ENCODE measurements around the gene RPS27.
"Not testable (repeated sequence)": the region's sequence is repeated elsewhere in the genome, so short reads cannot be mapped to it uniquely, and the experiment has no call there.

The RPS27 gene

DNA sequence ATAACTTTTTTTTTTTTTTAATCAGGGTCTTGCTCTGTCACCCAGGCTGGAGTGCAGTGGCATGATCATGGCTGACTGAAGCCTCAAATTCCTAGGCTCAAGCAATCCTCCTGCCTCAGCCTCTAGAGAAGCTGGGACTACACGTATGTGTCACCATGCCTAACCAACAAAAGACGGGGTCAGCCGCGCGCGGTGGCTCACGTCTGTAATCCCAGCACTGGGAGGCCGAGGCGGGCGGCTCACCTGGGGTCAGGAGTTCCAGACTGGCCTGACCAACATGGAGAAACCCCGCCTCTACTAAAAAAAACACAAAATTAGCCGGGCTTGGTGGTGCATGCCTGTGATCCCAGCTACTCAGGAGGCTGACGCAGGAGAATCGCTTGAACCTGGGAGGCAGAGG lies 22.0 kb downstream of the RPS27 start:
- not testable (repeated sequence) for H3K9ac ChIP-seq (ENCODE audit: low read depth in 1 of 2, low read length in 2 of 2); H3K27me3 ChIP-seq (ENCODE audit: control insufficient read depth in 2 of 2, insufficient read depth in 2 of 2, low read length in 2 of 2); H3K36me3 ChIP-seq (ENCODE audit: control insufficient read depth in 2 of 2, insufficient read depth in 2 of 2, low read length in 2 of 2); H3K4me3 ChIP-seq (ENCODE audit: low read length in 2 of 2); H3K4me1 ChIP-seq (ENCODE audit: control insufficient read depth in 2 of 2, insufficient read depth in 2 of 2, low read length in 2 of 2); H3K27ac ChIP-seq (ENCODE audit: low read depth in 2 of 2, low read length in 2 of 2); H3K9me3 ChIP-seq (ENCODE audit: control insufficient read depth in 2 of 2, low read length in 2 of 2)

DNA sequence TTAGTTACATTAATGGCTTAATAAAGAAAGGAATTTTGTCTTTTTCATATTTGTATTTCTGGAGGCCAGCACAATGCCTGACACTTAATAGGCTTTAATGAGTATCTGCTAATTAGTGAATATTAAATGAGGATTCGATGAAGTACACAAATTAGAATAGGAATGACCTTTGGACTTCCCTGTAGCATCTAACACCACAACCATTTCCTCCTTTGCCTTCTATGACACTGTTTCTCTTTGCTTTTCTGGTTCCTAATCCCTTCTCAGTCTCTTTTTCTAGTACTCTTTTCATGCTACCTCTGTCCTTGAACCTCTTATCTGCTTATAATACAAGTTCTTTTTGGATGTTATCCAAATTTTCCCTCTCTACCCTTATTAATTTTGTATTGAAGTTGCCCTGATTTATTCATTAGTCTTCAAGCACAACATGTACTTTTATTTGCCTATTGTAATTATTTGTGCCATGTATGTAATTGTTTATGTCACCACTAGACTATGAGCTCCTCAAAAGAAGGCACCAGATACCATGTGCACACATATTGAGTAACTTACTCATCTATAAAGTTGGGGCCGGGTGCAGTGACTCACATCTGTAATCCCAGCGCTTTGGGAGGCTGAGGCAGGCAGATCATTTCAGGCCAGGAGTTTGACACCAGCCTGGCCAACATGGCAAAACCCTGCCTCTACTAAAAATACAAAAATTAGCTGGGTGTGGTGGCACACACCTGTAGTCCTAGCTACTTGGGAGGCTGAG lies 23.8 kb downstream of the RPS27 start:
- Histone ChIP-seq H3K27me3 (ENCODE audit: control insufficient read depth in 2 of 2, insufficient read depth in 2 of 2, low read length in 2 of 2) (no peaks in the 10 kb centered on the region), H3K27ac (ENCODE audit: low read depth in 2 of 2, low read length in 2 of 2) (no peak overlapping the region), H3K9me3 (ENCODE audit: control insufficient read depth in 2 of 2, low read length in 2 of 2) (no peaks in the 10 kb centered on the region), H3K4me3 (ENCODE audit: low read length in 2 of 2) (no peak overlapping the region), H3K36me3 (ENCODE audit: control insufficient read depth in 2 of 2, insufficient read depth in 2 of 2, low read length in 2 of 2) (no peaks in the 10 kb centered on the region), H3K4me1 (ENCODE audit: control insufficient read depth in 2 of 2, insufficient read depth in 2 of 2, low read length in 2 of 2) (no peaks in the 10 kb centered on the region), H3K9ac (ENCODE audit: low read depth in 1 of 2, low read length in 2 of 2) (no peak overlapping the region)

DNA sequence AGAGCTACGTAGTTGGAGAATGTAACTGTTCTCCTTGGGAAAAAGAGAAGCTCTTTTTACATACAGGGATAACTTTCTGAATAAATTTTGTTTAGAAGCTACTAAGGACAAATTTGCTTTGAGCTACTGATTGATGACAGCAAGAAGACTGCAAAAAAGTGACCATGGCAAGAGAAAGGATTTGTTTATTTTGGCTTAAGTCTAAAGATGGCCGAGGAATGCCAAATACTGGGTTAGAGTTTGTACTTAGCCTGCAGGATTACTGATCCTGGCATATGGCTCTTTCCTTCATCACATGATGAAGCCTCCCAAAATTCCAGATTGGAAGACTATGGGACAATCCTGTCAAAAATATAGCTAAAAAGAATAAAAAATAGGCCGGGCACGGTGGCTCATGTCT lies 28.7 kb downstream of the RPS27 start:
- Histone ChIP-seq H3K9me3 (ENCODE audit: control insufficient read depth in 2 of 2, low read length in 2 of 2) (no peaks in the 10 kb centered on the region), H3K27ac (ENCODE audit: low read depth in 2 of 2, low read length in 2 of 2) (no peak overlapping the region), H3K36me3 (ENCODE audit: control insufficient read depth in 2 of 2, insufficient read depth in 2 of 2, low read length in 2 of 2) (no peaks in the 10 kb centered on the region), H3K4me3 (ENCODE audit: low read length in 2 of 2) (no peak overlapping the region), H3K9ac (ENCODE audit: low read depth in 1 of 2, low read length in 2 of 2) (no peak overlapping the region), H3K4me1 (ENCODE audit: control insufficient read depth in 2 of 2, insufficient read depth in 2 of 2, low read length in 2 of 2) (no peaks in the 10 kb centered on the region), H3K27me3 (ENCODE audit: control insufficient read depth in 2 of 2, insufficient read depth in 2 of 2, low read length in 2 of 2) (no peaks in the 10 kb centered on the region)

DNA sequence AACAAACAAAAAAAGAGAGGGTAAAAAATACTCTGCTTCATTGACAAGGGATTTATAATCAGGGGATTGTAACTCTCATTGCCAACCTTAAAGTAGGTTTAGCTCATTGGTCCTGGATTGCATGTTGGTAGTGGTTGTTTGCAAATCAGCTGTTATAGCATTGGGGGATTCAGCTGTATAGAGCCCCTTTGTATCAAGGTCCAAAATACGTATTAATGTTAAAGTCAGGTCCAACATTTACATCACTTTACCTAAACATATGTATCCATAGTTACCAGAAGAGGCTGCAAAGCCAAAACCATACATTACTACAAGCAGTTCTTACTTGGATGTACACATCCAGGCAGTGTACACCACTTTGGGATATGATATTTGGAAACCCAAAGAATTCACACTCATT lies 29.4 kb downstream of the RPS27 start:
- no peaks in the 10 kb centered on the region for H3K9me3 ChIP-seq (ENCODE audit: control insufficient read depth in 2 of 2, low read length in 2 of 2)
- no peak overlapping the region for H3K9ac ChIP-seq (ENCODE audit: low read depth in 1 of 2, low read length in 2 of 2)
- no peaks in the 10 kb centered on the region for H3K36me3 ChIP-seq (ENCODE audit: control insufficient read depth in 2 of 2, insufficient read depth in 2 of 2, low read length in 2 of 2)
- no peak overlapping the region for H3K27ac ChIP-seq (ENCODE audit: low read depth in 2 of 2, low read length in 2 of 2)
- no peaks in the 10 kb centered on the region for H3K4me1 ChIP-seq (ENCODE audit: control insufficient read depth in 2 of 2, insufficient read depth in 2 of 2, low read length in 2 of 2)
- H3K27me3 ChIP-seq (ENCODE audit: control insufficient read depth in 2 of 2, insufficient read depth in 2 of 2, low read length in 2 of 2), result no peaks in the 10 kb centered on the region
- H3K4me3 ChIP-seq (ENCODE audit: low read length in 2 of 2), result no peak overlapping the region

DNA sequence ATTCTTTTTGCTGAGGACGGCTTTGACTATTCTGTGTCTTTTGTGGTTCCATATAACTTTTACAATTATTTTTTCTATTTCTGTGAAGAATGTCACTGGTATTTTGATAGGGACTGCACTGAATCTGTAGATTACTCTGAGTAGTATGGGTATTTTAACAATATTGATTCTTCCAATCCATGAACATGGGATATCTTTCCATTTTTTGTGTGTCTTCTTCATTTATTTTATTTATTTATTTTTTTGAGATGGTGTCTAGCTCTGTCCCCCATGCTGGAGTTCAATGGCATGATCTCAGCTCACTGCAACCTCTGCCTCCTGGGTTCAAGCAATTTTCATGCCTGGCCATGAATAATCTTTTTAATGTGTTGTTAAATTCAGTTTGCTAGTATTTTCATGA lies 43.1 kb downstream of the RPS27 start:
- not testable (repeated sequence) for H3K27ac ChIP-seq (ENCODE audit: low read depth in 2 of 2, low read length in 2 of 2); H3K9me3 ChIP-seq (ENCODE audit: control insufficient read depth in 2 of 2, low read length in 2 of 2); H3K27me3 ChIP-seq (ENCODE audit: control insufficient read depth in 2 of 2, insufficient read depth in 2 of 2, low read length in 2 of 2); H3K36me3 ChIP-seq (ENCODE audit: control insufficient read depth in 2 of 2, insufficient read depth in 2 of 2, low read length in 2 of 2); H3K4me3 ChIP-seq (ENCODE audit: low read length in 2 of 2); H3K9ac ChIP-seq (ENCODE audit: low read depth in 1 of 2, low read length in 2 of 2); H3K4me1 ChIP-seq (ENCODE audit: control insufficient read depth in 2 of 2, insufficient read depth in 2 of 2, low read length in 2 of 2)

All from mucosa of rectum (tissue), 2 donors.